NB4 (cell line): ENCODE measurements around the gene PARD3.

ENCODE experiments used
- MYC ChIP-seq: IDR thresholded peaks from 2 replicates; pipeline ENCODE4 v1.6.1; 2011; ENCODE audit warnings: low read depth, low read length
- POLR2A ChIP-seq: IDR thresholded peaks from 2 replicates; pipeline ENCODE4 v1.6.1; 2011; ENCODE audit warnings: mild to moderate bottlenecking; ENCODE audit not compliant: insufficient read length; ENCODE audit errors: extremely low read depth
- TF ChIP-seq, protein P1 (sequence below): IDR thresholded peaks from one replicate; pipeline ENCODE4 v1.5.1; 2012; ENCODE audit warnings: low read depth, low read length
- TF ChIP-seq, protein P2 (sequence below): IDR thresholded peaks from 2 replicates; pipeline ENCODE4 v1.6.1; 2011; ENCODE audit warnings: low read depth, low read length

DNA sequence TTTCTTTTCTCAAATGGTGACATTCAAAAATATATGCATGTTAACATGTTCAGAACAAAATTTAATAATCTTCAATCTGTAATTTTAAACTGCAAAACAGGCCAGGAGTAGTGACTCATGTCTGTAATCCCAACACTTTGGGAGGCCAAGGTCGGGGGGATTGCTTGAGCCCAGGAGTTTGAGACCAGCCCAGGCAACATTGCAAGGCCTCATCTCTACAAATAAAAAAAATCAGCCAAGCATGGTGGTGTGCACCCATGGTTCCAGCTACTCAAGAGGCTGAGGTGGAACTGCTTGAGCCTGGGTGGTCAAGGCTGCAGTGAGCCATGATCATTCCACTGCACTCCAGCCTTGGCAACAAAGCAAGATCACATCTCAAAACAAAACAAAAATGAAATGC lies 394.3 kb downstream of the PARD3 start:
- TF ChIP-seq POLR2A (no peak), MYC (no peak)
- TF ChIP-seq, protein P1, sequence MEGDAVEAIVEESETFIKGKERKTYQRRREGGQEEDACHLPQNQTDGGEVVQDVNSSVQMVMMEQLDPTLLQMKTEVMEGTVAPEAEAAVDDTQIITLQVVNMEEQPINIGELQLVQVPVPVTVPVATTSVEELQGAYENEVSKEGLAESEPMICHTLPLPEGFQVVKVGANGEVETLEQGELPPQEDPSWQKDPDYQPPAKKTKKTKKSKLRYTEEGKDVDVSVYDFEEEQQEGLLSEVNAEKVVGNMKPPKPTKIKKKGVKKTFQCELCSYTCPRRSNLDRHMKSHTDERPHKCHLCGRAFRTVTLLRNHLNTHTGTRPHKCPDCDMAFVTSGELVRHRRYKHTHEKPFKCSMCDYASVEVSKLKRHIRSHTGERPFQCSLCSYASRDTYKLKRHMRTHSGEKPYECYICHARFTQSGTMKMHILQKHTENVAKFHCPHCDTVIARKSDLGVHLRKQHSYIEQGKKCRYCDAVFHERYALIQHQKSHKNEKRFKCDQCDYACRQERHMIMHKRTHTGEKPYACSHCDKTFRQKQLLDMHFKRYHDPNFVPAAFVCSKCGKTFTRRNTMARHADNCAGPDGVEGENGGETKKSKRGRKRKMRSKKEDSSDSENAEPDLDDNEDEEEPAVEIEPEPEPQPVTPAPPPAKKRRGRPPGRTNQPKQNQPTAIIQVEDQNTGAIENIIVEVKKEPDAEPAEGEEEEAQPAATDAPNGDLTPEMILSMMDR, result no peak
- TF ChIP-seq, protein P2, sequence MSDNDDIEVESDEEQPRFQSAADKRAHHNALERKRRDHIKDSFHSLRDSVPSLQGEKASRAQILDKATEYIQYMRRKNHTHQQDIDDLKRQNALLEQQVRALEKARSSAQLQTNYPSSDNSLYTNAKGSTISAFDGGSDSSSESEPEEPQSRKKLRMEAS, result no peak
